Measurements from ENCODE around the gene MRPS25. TPM values are rescaled to one million over a fixed set of nuclear protein-coding genes. Genes with fewer than 3 reads are reported as not detected.

Gene MRPS25
- total and polyA plus RNA-seq, 2 experiments from 2014 or later: 47.9 to 75.0 TPM

GRCh38 chr3:15056676-15057404 lies 8.3 kb downstream of the MRPS25 start:
- H2AFZ ChIP-seq: no peak overlapping the region
- Mint-ChIP-seq H3K9me3 (peaks cover 4% of the 10 kb centered on the region), H3K36me3 (ENCODE audit: low read depth) (peaks cover 66% of the 10 kb centered on the region), H3K4me3 (no peak overlapping the region), H3K4me1 (peaks cover 17% of the 10 kb centered on the region), H3K27me3 (ENCODE audit: insufficient read depth, low read depth, poor library complexity) (no peaks in the 10 kb centered on the region), H3K27ac (no peak overlapping the region)
- H3K36me3 ChIP-seq (ENCODE audit: insufficient read depth): peaks cover 26% of the 10 kb centered on the region
- peaks cover 39% of the 10 kb centered on the region for H4K20me1 ChIP-seq (replicated peaks; ENCODE audit: insufficient read depth)
- H3K4me1 ChIP-seq (ENCODE audit: insufficient read depth): no peaks in the 10 kb centered on the region
- no peaks in the 10 kb centered on the region for H3K27me3 ChIP-seq (ENCODE audit: insufficient read depth)
- H3K4me2 ChIP-seq: no peak overlapping the region
- no peak for DNase-seq (ENCODE audit: low spot score)
- no peaks in the 10 kb centered on the region for H3F3A ChIP-seq (replicated peaks; ENCODE audit: low read depth)
- peak; percentile 12; the same call in 1 of the 3 replicates for ATAC-seq
- peaks cover 82% of the 10 kb centered on the region for H3K79me2 ChIP-seq (replicated peaks; ENCODE audit: insufficient read depth)
- TF ChIP-seq JUNB (IDR thresholded peaks at IDR 0.05; ENCODE audit: unreplicated experiment) (no peak), EZH2 (IDR thresholded peaks at IDR 0.05; ENCODE audit: low read depth, unreplicated experiment) (no peak), EZH2phosphoT487 (IDR thresholded peaks at IDR 0.05; ENCODE audit: unreplicated experiment) (no peak), REST (IDR thresholded peaks at IDR 0.05; ENCODE audit: unreplicated experiment) (no peak), ZNF462 (CRISPR knock-in tag; IDR thresholded peaks at IDR 0.05) (no peak), ZNF114 (CRISPR knock-in tag; IDR thresholded peaks at IDR 0.05) (no peak), POLR2AphosphoS5 (IDR thresholded peaks at IDR 0.05; ENCODE audit: low read depth) (no peak), CTCF (conservative IDR thresholded peaks at IDR 0.05; ENCODE audit: low read depth in 2 of 2) (no peak), ETS1 (IDR thresholded peaks at IDR 0.05) (no peak), CREB1 (CRISPR knock-in tag; IDR thresholded peaks at IDR 0.05; ENCODE audit: low read depth) (no peak), NANOG (IDR thresholded peaks at IDR 0.05; ENCODE audit: borderline replicate concordance) (no peak)
- H3K27ac ChIP-seq (ENCODE audit: low read depth): no peak overlapping the region
- H3K9me2 ChIP-seq (ENCODE audit: insufficient read depth): no peaks in the 10 kb centered on the region
- no peak overlapping the region for H3K4me3 ChIP-seq

Measured in GM23338 (cell line).